Adrenal gland (tissue), 12 donors: ENCODE results near the gene GLRA3. TPM values are rescaled to one million over a fixed set of nuclear protein-coding genes. Genes with fewer than 3 reads are reported as not detected.

Source experiments
- DNase-seq, 7 donors: peaks; one replicate each; pipeline ENCODE4 v3.0.0-alpha.2; 2019 to 2020
- H3K27ac ChIP-seq, 5 donors: fragments of 200-600 bp; sonication (generic) in 4 of 5; 1 replicate in 3 of 5; 2 replicates in 2 of 5; pipeline versions ENCODE4 v1.5.1 to v1.8.0; 2016 to 2020; ENCODE audit warnings: mild to moderate bottlenecking in 1 of 5
- H3K27me3 ChIP-seq: fragments of 200-600 bp; 2 replicates; pipeline ENCODE4 v1.8.0; 2021
- H3K36me3 ChIP-seq, 2 donors: fragments of 200-600 bp; replicated peaks in 1 of 2; 1 replicate in 1 of 2; 2 replicates in 1 of 2; pipeline versions ENCODE4 v1.5.1 to v1.8.0; 2018 to 2022
- H3K4me1 ChIP-seq, 2 donors: fragments of 200-600 bp; replicated peaks in 1 of 2; 1 replicate in 1 of 2; 2 replicates in 1 of 2; pipeline versions ENCODE4 v1.5.1 to v1.8.0; 2018 to 2021
- H3K4me3 ChIP-seq, 4 donors: fragments of 200-600 bp; sonication (generic) in 3 of 4; one replicate each; pipeline ENCODE4 v1.5.1; 2016 to 2018
- H3K9me3 ChIP-seq, 3 donors: fragments of 200-600 bp; sonication (generic) in 1 of 3; replicated peaks in 1 of 3; 1 replicate in 2 of 3; 2 replicates in 1 of 3; pipeline versions ENCODE4 v1.5.1 to v1.8.0; 2016 to 2021
- CTCF ChIP-seq, 6 experiments: fragments of 450-650 bp in 4 of 6; fragments of 200-600 bp in 2 of 6; sonication (generic) in 1 of 6; IDR thresholded peaks; 1 replicate in 5 of 6; 2 replicates in 1 of 6; pipeline versions ENCODE4 v1.5.1 to v1.8.0; 2016 to 2021; ENCODE audit warnings: antibody characterized with exemption in 6 of 6, mild to moderate bottlenecking in 2 of 6, moderate library complexity in 1 of 6
- POLR2A ChIP-seq, 2 donors: fragments of 450-650 bp; IDR thresholded peaks; one replicate each; pipeline ENCODE4 v1.6.1; 2017; ENCODE audit warnings: antibody characterized with exemption in 2 of 2, mild to moderate bottlenecking in 2 of 2, moderate library complexity in 1 of 2
- WGBS, 4 donors: extraction: QIAGEN DNeasy Blood & Tissue Kit in 2 of 4; methylation state at CpG; one replicate each; pipeline versions ENCODE4 v1.1.5 to v1.1.7; 2013 to 2017; 5-methylcytosine and 5-hydroxymethylcytosine counted together
- intact Hi-C, 2 donors: fragments of 100-400 bp; cut with DNase I; formaldehyde crosslinking; loops; one replicate each; pipeline versions ENCODE4 v1.14.1 to v1.15.0; 2022 to 2023
- polyA plus RNA-seq, 3 donors: library from polyadenylated mRNA; stranded (reverse); fragments of 200-250 nt in 2 of 3; fragments of 350-450 nt in 1 of 3; fragmentation: Illumina TruSeq in 1 of 3; extraction: RNeasy Lipid Tissue Mini Kit (QIAGEN cat#74804) in 1 of 3; gene quantifications; one replicate each; pipeline ENCODE4 v1.2.3, GENCODE V29; 2013 to 2014
- total RNA-seq, 9 donors: library from RNA; depleted of rRNA in 4 of 9; stranded (reverse); fragments of >200 nt in 4 of 9; fragments of 120-200 nt in 1 of 9; fragmentation: NEBNext Ultra II Directional in 1 of 9; extraction: Animal tissue kit (Norgen Biotek cat#: 25700) in 1 of 9; gene quantifications; one replicate each; pipeline versions ENCODE4 v1.1.0 to v1.2.4, GENCODE V29; 2013 to 2023
- donor health status: healthy with polysubstance abuse.
- donor health status: Bipolar disorder and iron deficiency.
- donor health status: DM: yes; HTN: yes; CAD: no.
- donor health status: DM: no; HTN: no; CAD: no.
- donor health status: DM: no; HTN: no; CAD: no.
- donor health status: DM: yes; HTN: yes; CAD: no.

The GLRA3 gene
- total and polyA plus RNA-seq, 12 donors = 0.03 to 2.2 (median 0.24) TPM; not detected in 3

- Histone ChIP-seq H3K4me3 (no peak overlapping the region), H3K4me1 (no peaks in the 10 kb centered on the region), H3K36me3 (no peaks in the 10 kb centered on the region), H3K27ac (no peak overlapping the region), H3K9me3 (no peaks in the 10 kb centered on the region), H3K27me3 (no peaks in the 10 kb centered on the region)
- TF ChIP-seq POLR2A (IDR thresholded peaks at IDR 0.05) = no peak
- no peak for TF ChIP-seq CTCF (IDR thresholded peaks at IDR 0.05)
- intact Hi-C loops = no loop called here
- no peak for DNase-seq
- WGBS, 4 donors = 75 to 91% (median 82%) methylated on average over 1 of the region's 1 CpG
These were observed 238.7 kb downstream of the GLRA3 start for GRCh38 chr4:174590336-174590735.

Other genes starting within 250 kb of the GLRA3 start
- under 1 TPM in 3 of 9 donors, not detected in 6; 0.06 to 0.17 (median 0.07) TPM for gene ADAM29, start 89.1 kb upstream of the GLRA3 start, total RNA-seq
- gene ADAM29, start 89.1 kb upstream of the GLRA3 start, polyA plus RNA-seq = not detected